Hindlimb muscle (tissue), 1 donor: ENCODE results near the gene TUBB2A. TPM values are rescaled to one million over a fixed set of nuclear protein-coding genes. Genes with fewer than 3 reads are reported as not detected.
A peak's percentile ranks its signal among the peaks of the same experiment; 100 is the strongest.
"Not testable (repeated sequence)": the region's sequence is repeated elsewhere in the genome, so short reads cannot be mapped to it uniquely, and the experiment has no call there.

Source experiments
- DNase-seq: peaks from one replicate; pipeline ENCODE4 v3.0.0-alpha.2; 2013
- polyA plus RNA-seq: library from polyadenylated mRNA; unstranded; fragments of 120-200 nt; gene quantifications from one replicate; pipeline ENCODE4 v1.2.1, GENCODE V29; 2013; ENCODE audit not compliant: insufficient read length

TUBB2A gene
- polyA plus RNA-seq = 66.0 TPM

DNA sequence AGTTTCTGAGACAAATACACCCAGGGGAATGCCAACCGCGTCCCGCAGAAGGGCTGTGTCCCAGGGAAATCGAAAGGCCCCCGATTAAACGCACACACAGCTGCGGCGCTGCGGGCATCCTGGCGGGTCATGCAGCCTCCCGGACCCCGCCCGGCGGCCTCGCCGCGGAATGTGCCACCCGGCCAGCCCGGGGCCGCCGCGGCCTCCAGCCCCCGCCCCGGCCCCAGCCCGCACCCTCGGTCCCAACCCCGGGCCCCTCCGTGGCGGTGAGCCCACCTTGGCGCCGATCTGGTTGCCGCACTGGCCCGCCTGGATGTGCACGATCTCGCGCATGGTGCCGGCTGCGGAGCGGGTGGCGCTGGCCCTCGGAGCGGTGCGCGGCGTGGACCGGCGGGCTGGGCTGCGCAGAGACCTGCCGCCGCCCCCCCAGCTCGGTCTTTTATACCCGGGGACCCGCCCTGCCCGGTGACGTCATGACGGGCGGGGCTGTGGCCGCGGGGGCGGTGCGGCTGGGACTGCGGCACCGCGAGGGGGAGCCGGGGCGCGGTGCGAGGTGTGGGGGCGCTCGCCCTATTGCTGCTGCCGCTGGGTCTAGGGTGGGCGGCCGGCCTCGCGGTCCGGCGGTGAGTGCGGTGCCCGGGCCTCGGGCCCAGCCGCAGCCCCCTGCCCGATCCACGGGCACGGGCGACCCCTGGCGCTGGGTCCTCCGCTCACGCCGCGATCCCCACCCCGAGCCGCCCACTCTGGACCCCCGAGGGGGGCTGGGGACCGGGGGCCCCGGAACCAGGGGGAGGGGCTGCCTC is at the start of gene TUBB2A:
Gene TUBB2A (minus strand): TSS at position 414 of the 803 bp plus-strand sequence. CDS start 81 bp downstream, at position 333.
- peak; percentile 91 for DNase-seq

DNA sequence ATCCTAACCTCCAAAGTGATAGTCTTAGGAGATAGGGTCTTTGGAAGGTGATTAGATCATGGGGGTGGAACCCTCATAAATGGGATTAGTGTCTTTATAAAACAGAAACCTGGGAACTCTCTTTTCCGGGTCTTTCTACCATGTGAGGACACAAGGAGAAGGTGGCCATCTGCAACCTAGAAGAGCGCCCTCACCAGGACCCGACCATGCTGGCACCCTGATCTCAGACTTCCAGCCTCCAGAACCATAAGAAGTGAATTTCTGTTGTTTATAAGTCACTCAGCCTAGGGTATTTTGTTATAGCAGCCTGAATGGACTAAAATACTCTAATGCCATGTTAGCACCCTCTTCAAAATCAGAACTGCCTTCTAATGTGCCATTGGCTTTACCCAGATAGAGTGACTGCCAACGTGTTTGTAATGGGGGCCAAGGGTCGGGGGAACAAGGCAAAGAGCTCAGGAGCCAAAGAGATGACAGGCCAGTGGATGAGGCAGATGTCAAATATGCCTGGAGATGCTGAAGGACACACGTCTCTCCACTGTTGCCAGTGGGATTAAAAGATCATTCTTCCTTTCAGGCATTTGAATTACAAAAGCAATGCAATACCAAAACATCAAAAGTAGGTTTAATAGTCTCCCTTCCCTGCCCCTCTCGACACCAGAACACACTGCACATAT is 49.1 kb upstream of the TUBB2A start:
- DNase-seq = no peak

DNA sequence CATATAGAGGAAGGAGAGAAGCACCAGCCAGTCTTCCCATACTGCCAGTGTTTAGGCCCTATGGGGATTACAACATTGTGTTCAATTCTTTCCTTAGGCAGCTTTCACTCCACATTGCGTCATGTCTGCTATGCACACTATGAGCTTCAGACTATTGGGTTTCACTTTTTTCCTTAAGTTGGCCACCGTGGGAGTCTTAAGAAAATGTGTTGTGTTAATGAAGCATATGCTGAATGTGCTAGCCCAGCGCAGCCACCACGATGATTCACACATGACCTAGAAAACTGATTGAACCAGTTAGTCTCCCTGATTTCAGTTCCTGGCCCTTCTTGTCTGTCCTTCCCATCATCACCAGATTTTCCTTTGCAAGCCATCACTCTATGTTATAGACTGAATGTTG is 48.6 kb upstream of the TUBB2A start:
- no peak for DNase-seq

DNA sequence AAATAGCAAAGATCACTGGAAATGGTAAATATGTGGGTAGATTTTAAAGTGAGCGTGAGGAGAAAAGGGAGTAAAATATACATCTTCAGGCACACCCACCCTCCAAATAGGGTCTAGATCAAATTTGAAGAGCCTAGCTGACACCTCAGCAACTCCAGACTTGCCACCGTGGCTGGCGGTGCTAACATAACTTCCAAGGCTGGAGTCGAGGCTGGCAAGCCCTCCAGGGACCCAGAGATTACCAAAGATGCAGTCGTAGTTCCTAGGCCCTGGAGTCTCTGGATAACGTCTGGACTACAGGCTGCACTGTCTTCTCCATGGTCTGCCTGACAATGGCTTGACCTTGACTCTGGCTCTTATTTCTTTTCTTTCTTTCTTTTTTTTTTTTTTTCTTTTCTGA is 47.6 kb upstream of the TUBB2A start:
- DNase-seq = no peak

DNA sequence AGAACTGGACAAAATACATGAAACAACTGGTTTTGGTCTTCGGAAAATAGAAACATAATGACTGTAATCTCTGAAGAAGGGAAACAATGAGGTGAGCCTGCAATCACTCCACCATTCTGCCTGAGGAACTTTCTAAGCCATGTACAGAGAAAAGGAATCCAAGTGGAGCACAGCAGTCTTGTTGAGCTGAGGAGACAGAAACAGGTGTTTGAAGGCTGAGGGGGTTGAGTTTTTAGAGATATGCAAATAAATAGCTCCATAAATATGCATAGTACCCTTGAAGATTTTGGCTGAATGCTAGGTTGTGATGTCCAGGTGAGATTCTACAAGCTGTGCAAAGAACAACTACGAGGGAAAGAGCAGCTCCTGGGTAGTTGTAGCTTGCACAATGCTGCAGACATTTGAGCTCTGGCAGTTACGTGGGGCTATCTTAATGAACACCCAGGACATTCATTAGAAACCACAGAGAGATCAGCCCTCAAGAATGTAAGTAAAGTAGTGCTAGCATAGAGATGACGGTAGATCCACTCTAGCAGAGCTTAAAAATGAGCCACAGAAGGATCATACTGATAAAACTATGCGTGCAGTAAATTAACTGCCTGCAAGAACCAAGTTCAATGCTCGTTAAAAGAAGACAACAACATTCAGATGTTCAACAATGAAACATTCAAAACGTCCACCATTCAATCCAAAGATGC is 45.8 kb upstream of the TUBB2A start:
- no peak for DNase-seq

DNA sequence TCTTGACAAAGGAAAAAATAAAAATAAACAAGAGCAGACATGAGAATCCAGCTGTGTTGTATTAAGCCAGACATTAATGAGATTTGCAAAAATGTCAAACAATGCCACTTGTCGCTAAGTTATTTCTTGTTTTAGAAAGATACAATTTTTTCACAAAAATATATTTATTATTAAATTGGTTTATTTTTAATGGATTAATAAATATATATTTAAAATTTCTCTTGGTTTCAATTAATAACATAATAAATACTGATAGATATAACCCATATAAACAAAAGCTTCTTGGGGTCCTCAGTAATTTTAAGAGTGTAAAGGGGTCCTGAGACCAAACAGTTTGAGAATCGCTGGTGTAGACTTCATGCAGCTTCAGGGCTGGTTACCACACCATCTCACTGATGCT is 44.0 kb upstream of the TUBB2A start:
- DNase-seq = no peak

DNA sequence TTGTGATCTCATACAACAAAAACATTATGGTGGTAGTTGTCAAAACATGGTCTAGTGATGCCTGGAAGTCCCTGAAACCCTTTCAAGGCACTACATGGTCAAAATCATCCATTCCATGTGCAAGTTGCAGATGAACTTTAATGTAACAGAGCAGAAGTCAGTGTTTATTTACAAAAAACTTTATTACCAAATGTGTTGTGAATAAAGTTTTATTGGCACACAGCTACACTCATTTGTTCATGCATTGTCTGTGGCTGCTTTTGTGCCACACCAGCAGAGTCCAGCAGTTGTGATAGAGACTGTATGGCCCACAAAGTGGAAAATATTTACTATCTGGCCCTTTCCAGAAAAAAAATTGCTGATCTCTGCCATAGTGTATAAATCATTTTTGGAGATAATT is 43.3 kb upstream of the TUBB2A start:
- DNase-seq = no peak

DNA sequence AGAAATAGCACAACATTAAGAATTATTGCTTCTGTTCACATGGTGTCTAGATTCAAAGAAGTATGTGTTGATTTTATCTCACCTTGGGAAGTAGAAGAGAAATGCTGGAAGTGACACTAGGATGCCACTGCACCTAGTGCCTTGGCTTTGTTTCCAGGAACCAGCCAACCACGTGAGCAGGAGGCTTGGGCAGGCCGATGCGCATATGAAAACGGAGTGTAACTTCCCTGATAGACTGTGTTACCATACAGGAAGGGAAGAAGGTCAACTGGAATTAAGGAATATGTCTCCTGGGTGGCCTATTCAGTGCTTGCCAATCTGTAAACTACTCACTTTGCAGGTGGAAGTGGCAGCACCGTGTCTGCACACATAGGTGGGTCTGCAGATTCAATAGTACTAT is 42.0 kb upstream of the TUBB2A start:
- no peak for DNase-seq

DNA sequence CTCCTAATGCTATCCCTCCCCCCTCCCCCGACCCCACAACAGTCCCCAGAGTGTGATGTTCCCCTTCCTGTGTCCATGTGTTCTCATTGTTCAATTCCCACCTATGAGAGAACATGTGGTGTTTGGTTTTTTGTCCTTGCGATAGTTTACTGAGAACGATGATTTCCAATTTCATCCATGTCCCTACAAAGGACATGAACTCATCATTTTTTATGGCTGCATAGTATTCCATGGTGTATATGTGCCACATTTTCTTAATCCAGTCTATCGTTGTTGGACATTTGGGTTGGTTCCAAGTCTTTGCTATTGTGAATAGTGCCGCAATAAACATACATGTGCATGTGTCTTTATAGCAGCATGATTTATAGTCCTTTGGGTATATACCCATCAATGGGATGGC is 40.4 kb upstream of the TUBB2A start:
- DNase-seq = not testable (repeated sequence)

DNA sequence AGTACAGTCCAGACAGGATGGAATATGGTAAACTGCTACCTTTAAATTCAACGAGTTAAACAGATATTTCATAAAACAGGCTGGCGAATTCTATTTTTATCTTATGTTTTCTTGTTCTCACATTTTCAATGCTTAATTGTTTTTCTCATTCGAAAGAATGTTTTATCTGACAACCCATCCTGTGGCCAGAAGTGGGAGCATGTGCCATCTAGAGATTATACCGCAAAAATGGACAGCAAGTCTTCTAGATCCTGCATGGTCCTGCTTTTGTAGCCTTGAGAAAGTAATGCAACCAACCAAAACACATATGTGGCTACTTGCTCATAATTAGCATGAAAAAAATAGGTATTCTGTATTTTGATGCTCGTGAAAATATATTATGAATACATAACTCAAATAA is 39.4 kb upstream of the TUBB2A start:
- DNase-seq = no peak

DNA sequence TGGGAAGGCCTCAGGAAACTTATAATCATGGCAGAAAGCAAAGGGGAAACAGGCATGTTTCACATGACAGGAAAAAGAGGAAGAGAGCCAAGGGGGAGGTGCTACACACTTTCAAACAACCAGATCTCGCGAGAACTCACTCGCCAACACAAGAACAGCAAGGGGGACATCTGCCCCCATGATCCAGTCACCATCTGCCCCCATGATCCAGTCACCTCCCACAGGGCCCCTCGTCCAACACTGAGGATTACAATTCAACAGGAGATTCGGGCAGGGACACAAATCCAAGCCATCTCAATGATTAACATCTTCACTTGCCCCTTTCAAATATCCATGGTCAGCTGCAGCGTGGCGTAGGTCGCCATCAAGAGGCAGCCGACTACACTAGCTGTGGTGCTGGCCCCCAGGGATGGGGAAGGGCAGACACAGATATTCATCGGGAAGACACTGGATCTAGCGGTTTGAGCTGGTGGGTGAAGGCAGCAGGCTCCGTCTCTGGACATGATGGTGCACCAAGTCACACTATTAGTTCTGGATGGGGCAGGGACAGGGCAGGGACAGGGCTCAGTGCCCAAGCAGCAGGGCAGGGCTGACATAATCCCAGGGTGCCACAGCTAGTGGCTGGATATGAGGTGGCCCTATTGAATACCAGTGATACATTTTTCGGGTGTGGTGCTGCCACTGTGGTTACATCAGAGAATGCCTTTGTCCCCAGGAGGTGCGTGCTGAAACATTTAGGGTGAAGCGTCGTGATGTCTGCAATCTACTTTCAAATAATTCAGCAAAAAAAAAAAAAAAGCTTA is 38.6 kb upstream of the TUBB2A start:
- no peak for DNase-seq

DNA sequence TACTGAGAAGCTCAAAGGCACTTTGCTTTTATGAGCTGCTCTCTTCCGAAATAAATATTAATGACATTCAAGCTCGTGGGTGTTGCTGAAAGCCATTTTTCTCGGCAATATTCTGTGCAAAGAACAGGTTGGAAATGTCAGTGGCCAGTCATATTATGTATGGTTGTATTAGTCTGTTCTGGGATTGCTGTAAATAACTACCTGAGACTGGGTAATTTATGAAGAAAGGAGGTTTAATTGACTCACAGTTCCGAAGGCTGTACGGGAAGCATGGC is 38.0 kb upstream of the TUBB2A start:
- DNase-seq = no peak

DNA sequence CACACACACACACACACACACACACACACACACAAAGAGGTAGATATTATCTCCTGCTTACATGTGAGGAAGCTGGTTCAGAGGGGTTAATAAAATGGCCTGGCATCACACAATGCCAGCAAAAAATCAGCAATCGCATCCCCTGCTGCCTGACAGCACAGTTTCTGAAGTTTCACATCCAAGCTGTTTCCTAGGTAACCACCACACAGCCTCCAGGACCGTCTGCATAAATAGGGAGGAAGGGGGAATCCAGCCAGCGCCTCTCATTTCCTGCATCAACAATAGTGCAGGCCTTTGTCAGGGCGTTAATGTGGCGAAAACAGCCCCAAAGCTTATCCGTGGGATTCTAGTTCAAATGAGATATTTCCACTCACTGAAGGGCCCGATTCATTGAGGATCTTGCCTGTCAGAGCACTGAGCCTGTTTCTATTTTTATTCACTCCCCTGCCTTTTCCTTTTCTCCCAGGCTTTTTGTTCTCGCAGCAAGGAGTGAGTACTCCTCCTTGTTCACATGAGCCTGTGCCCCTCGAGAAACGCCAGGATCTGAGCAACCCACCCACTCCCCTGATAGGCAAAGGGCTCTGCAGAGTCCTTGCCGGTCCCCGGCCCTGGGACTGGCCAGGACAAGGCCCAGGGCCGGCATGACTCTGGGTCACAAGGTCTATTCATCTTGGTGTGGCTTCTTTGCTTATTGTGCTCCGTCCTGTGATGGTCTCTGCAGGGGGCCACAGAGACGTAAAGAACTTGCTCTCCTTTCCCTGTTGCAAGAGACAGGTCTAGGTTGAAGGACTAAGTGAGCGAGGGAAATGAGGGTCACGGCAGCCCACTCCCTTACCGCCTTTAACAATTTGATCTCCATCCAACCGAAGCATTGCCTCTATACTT is 37.4 kb upstream of the TUBB2A start:
- peak; percentile 70 for DNase-seq

DNA sequence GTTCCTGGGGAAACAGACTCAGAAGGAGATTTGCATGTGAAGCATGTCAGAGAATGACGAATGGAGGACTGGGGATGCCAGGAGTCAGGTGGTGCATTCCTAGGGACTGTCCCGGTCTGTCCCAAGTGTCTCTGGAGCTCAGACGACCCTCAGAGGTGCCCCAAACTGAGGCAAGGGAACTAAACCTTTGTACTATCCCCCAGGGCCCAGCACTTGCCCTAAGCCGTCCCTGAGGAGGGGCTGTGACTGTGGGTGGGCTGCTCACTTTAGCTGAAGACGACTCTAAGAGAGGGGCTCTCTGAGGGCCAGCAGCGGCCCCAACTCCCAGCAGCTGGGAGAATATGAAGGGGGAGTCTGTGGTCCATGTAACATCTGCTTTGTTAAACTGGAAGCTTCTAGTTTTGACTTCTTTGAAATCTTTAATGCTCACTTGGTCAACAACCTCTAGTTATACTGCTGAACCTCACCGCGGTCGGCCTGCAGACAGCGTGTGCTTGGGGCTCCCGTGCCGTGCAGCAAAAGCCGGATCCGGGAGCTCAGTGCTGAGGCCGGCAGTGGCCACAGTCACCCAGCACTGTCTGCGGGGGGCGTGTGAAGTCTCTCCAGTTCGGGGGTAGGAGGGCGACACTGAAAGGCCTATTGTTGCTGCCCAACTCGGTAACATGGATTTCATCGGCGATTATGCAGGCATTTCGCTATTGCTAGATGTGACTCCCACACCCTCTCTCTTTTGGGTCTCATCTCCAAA is 35.9 kb upstream of the TUBB2A start:
- no peak for DNase-seq

DNA sequence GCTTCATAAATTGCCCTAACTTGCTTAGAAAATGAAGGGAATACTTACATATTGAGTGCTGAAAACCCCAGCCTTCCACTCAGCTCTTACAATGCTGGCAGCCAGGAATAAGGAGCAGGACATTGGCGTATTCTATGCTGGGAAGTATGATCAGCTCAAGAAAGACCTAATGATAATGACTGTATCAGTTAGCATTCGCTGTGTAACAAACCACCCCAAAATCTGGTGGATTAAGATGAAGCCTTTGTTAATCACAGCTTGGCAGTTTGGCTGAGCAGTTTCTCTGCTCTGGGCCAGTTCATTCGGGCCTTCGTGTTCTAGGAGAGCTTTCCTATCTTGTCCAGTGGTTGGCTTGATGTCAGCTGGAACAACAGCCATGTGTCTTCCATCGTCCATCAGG is 33.4 kb upstream of the TUBB2A start:
- DNase-seq = no peak

DNA sequence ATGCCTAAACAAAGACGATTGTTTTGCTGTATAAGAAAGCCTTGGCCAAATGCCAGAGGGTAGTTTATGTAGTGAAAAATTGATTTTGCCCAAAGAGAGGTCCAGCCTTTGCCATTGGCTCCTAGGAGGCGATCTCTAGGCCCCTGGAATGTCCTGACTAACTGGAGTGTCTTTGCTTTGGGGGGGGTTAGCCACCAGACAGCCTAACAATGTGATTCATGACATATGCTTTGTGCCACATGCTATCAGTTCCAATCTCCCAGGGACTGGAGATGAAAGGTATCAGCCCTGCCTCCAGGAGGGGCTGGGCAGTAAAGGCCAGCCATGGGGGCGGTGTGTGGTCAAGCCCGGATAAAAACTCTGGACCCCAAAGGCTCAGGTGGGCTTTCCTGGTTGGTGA is 32.7 kb upstream of the TUBB2A start:
- no peak for DNase-seq

DNA sequence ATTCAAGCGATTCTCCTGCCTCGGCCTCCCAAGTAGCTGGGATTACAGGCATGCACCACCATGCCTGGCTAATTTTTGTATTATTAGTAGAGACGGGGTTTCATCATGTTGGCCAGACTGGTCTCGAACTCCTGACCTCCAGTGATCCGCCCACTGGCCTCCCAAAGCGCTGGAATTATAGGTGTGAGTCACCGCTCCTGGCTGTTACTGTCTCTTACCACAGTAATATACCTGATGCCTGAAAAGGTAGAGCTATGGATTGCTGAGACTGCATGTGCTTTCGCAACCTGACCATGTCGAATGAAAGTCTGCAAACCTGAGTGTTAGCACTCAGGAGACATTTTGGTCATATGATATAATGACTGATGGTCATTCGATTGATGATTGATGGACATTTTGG is 31.8 kb upstream of the TUBB2A start:
- not testable (repeated sequence) for DNase-seq

DNA sequence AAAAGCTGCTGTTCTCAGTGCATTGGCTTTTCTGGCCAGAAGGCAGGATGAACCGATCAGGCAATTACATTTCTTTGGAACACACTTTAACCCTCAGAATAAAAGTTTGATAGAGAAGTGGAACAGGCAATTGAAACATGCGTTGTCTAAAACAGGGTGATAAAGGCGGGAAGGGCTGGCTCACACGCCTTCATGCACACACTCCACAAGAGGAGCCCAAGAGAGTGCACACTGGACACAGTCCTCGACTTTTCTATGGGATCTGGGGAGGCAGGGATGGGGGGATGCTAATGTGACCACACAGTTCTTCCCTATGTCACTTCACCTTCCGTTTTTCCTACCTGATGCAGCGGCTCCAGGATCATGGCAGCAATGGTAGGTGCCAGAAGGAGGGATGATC is 30.9 kb upstream of the TUBB2A start:
- no peak for DNase-seq

DNA sequence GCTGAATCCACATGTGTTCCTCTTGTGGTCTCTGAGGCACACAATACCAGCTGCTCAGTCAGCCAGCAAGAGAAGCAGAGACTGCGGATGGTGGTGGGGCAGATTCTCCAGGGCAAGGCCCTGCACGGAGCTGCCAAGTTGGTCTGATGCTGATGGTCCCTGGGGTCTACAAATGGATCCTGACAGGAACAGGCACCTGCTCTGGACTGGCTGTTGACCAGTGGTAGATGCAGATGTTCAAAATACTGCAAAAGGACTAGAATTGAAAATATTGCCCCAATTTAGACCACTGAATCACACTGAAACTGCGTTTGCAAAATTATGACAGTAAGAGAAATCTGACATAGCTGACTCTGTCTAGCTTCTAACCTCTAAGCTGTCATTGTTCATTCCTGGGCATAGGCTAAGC is 29.6 kb upstream of the TUBB2A start:
- DNase-seq = no peak

DNA sequence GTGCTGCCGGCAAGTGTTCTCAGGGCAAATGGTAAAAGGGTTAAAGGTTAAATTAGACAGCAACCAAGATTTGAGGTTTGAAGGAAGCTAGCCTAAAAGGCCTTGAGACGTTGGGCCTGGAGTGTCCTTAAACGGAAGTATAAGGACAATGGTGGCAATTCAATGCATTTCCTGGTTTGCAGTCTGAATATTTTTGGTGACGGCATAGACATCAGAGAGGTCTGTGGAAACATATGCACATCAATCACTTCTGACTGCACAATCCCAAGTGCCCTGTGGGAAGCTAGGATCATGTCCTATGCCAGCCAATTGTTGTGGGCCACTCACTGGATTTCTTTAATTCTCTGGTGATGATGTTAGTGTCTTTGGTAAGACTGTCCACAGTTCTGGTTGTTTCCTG is 25.7 kb upstream of the TUBB2A start:
- no peak for DNase-seq

DNA sequence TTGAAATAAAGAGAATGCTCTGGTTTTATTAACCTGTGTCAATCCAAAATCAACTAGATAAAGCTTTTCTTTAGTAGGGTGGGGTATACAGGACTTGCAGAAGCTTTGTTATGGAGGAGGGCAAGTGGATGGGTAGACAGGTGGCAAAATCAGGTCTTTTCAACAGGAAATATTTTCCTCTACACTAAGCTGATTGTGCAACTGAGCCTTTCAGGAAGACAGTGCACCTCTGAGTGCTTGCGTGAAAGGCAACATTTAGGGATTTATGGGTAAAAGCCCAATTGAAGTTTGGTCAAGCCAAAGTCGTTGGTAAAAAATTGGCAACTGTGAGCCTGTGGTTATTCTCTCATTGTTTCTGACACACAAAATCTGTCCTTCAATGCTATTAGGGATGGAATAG is 23.8 kb upstream of the TUBB2A start:
- no peak for DNase-seq
